GM20000 (cell line): ENCODE results near the gene LHPP.

Source experiments
- DNase-seq: peaks from one replicate; pipeline ENCODE4 v3.0.0; 2012; ENCODE audit warnings: low spot score
- TF ChIP-seq, protein P1 (sequence below): IDR thresholded peaks from 2 replicates; pipeline ENCODE4 v1.5.1; 2012; ENCODE audit warnings: mild to moderate bottlenecking, control low read depth; ENCODE audit errors: extremely low read depth, missing control alignments

The LHPP gene

DNA sequence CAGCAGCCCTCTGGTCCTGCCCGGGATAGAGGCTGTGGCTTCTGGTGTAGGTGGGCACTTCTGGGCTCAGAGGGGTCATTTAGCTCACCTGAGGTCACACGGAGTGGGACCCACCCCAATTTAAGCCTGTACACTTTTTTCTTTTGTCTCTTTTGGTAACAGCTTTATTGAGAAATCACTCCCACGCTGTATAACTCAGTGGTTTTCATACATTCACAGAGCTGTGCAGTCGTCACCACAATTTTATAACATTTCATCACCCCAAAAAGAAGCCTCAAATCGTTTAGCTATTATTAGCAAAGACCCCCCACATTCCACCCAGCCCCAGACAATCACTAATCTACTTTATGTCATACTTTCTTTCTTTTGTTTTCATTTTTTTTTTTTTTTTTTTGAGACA is 62.3 kb downstream of the LHPP start:
- TF ChIP-seq, protein P1, sequence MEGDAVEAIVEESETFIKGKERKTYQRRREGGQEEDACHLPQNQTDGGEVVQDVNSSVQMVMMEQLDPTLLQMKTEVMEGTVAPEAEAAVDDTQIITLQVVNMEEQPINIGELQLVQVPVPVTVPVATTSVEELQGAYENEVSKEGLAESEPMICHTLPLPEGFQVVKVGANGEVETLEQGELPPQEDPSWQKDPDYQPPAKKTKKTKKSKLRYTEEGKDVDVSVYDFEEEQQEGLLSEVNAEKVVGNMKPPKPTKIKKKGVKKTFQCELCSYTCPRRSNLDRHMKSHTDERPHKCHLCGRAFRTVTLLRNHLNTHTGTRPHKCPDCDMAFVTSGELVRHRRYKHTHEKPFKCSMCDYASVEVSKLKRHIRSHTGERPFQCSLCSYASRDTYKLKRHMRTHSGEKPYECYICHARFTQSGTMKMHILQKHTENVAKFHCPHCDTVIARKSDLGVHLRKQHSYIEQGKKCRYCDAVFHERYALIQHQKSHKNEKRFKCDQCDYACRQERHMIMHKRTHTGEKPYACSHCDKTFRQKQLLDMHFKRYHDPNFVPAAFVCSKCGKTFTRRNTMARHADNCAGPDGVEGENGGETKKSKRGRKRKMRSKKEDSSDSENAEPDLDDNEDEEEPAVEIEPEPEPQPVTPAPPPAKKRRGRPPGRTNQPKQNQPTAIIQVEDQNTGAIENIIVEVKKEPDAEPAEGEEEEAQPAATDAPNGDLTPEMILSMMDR, result no peak
- DNase-seq, result no peak

DNA sequence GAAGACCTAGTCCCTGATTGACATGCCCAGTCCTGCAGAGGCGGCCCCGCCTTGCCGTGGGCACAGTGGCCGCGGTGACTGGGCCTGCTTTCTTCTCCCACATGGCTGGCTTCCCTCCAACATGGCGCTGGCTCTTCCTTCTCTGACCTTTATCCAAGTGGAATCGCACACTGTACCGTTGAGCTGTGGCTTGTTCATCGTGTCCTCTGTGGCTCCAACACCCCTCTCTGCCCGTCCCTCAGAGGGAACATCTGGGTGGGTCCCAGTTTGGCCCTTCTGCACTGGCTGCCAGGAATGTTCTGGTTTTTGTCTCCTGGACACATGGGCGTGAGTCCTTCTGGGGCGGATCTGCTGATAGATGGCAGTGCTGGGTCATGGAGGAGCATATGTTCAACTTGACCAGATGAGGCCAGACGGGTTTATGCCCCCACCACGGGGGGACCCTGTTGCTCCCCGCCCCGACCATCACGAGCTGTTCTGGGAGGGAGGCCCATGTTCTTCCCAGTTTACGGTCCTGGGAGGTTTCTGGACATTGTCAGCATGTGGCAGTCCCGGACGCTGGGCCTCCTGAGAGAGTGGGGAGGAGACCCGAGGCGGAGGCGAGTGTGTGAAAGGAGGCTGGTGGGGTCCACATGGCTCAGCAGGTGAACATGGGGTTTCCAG is 63.5 kb downstream of the LHPP start:
- no peak for DNase-seq
- TF ChIP-seq, protein P1, result no peak

- TF ChIP-seq, protein P1, result no peak
These were observed 64.4 kb downstream of the LHPP start for GRCh38 chr10:124525751-124526600.

GRCh38 chr10:124526621-124527267 is 65.1 kb downstream of the LHPP start:
- DNase-seq, result no peak
- TF ChIP-seq, protein P1, result no peak

More at GRCh38 chr10:124525751-124526600, 64.4 kb downstream of the LHPP start:
- no peak for DNase-seq

- TF ChIP-seq, protein P1, result no peak
- no peak for DNase-seq
These were observed 66.3 kb downstream of the LHPP start for GRCh38 chr10:124527874-124528395.

DNA sequence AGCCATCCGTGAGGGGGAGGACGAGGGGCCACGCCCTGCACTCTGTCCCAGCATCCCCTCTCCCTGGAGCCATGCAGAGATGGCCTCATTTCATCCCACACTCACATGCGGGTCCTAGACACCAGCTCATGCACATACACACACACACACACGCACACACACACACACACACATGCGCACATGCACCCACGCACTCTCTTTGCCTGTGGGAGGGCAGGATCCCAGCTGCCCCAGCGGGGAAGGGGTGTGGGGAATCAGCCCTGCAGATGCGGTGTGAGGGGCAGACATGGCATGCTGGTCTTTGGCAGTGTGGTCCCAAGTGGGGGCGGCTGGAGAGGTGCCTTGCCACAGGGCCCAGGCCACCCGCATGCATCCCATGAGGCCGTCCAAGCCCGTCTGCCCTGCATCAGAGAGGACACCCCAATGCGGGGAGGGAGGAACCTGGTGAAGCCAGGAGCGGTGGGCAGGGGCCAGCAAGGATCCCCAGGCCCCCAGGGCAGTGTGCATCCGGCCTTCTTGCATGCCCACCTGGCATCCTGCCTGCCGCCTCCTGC is 68.1 kb downstream of the LHPP start:
- DNase-seq, result no peak
- TF ChIP-seq, protein P1, result no peak

DNA sequence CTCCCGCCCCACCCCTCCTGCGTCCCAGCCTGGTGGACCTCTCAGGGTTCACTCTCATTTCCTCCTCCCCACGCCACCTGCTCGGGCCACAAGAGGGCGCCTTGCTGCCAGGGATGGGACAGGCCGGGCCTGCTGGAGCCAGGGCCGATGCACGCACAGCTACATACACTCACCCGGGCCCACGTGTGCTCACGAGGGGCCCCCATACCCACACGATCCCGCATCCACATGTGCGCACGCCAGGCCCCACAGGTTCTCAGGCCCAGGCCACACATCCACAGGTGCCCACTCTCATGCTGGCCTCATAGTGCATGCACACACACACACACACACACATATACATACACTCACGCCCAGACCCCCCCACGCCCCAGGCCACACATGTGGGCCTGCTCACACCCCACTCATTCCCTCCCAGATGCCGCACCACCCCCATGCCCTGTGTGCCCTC is 68.6 kb downstream of the LHPP start:
- DNase-seq, result peak; percentile 93
- TF ChIP-seq, protein P1, result peak; percentile 95
